K562 (cell line): Measurements from ENCODE around the gene CERS6. TPM values are rescaled to one million over a fixed set of nuclear protein-coding genes. Genes with fewer than 3 reads are reported as not detected.

Experiments
- CC2D1A ChIP-seq: fragments of 450-650 bp; IDR thresholded peaks from 2 replicates; pipeline ENCODE4 v1.6.1; 2017; ENCODE audit warnings: mild to moderate bottlenecking
- FOXJ2 ChIP-seq: fragments of 200-800 bp; sonication (Bioruptor generic); IDR thresholded peaks from 2 replicates; pipeline ENCODE4 v1.6.1; 2016; ENCODE audit warnings: missing genetic modification characterization, missing compliant biosample characterization
- HDAC2 ChIP-seq: fragments of 450-650 bp; IDR thresholded peaks from 2 replicates; pipeline ENCODE4 v1.6.1; 2016; ENCODE audit warnings: mild to moderate bottlenecking
- ID3 ChIP-seq, 2 experiments: fragments of 250-450 bp in 1 of 2; fragments of 450-650 bp in 1 of 2; sonication (Bioruptor Pico) in 1 of 2; IDR thresholded peaks; 2 replicates each; pipeline versions ENCODE4 v1.6.1 to v1.8.0; 2016 to 2021; ENCODE audit warnings: mild to moderate bottlenecking in 2 of 2, moderate library complexity in 2 of 2, missing compliant biosample characterization in 1 of 2, missing genetic modification characterization in 1 of 2
- JUN ChIP-seq, 2 experiments: sonication (generic) in 1 of 2; formaldehyde crosslinking in 1 of 2; IDR thresholded peaks; 2 replicates each; pipeline versions ENCODE4 v1.6.1 to v1.8.0; 2012 to 2022; ENCODE audit warnings: borderline replicate concordance in 2 of 2, mild to moderate bottlenecking in 2 of 2, improper control_type of control experiment in 1 of 2, low read depth in 1 of 2, low read length in 1 of 2, missing genetic modification reagents in 1 of 2
- MGA ChIP-seq: fragments of 450-650 bp; IDR thresholded peaks from 2 replicates; pipeline ENCODE4 v1.6.1; 2016; ENCODE audit warnings: mild to moderate bottlenecking, moderate library complexity
- RBFOX2 ChIP-seq: fragments of 200-400 bp; formaldehyde crosslinking; IDR thresholded peaks from 2 replicates; pipeline ENCODE4 v1.6.1; 2017; ENCODE audit warnings: low read depth, mild to moderate bottlenecking, low read length, moderate library complexity
- TGIF2 ChIP-seq: sonication (generic); formaldehyde crosslinking; IDR thresholded peaks from 2 replicates; pipeline ENCODE4 v1.8.1; 2022; ENCODE audit warnings: mild to moderate bottlenecking, missing genetic modification reagents, moderate library complexity
- THRB ChIP-seq: fragments of 450-650 bp; formaldehyde crosslinking; conservative IDR thresholded peaks from 2 replicates; pipeline ENCODE4 v1.4.0; 2022; ENCODE audit warnings: mild to moderate bottlenecking, missing genetic modification characterization
- XRCC3 ChIP-seq: fragments of 450-650 bp; IDR thresholded peaks from 2 replicates; pipeline ENCODE4 v1.6.1; 2017; ENCODE audit warnings: mild to moderate bottlenecking, moderate library complexity
- ZC3H11A ChIP-seq: IDR thresholded peaks from 2 replicates; pipeline ENCODE4 v1.6.1; 2012; ENCODE audit warnings: low read depth, low read length, improper control_type of control experiment
- ZFX ChIP-seq: sonication (generic); formaldehyde crosslinking; IDR thresholded peaks from 2 replicates; pipeline ENCODE4 v1.8.0; 2022; ENCODE audit warnings: mild to moderate bottlenecking, missing genetic modification reagents, moderate library complexity
- ZNF436 ChIP-seq: fragments of 250-450, 450-650 bp; sonication (Bioruptor Pico); formaldehyde crosslinking; IDR thresholded peaks from 2 replicates; pipeline ENCODE4 v1.7.0; 2020; ENCODE audit warnings: mild to moderate bottlenecking
- ZNF586 ChIP-seq: fragments of 450-650 bp; formaldehyde crosslinking; conservative IDR thresholded peaks from 2 replicates; pipeline ENCODE4 v1.4.0; 2020; ENCODE audit warnings: mild to moderate bottlenecking, moderate library complexity
- polyA plus RNA-seq, 8 experiments: library from polyadenylated mRNA; depleted of rRNA in 4 of 8; stranded (reverse) in 5 of 8; unstranded in 3 of 8; fragments of >200 nt; fragmentation: Nextera tagmentation in 2 of 8; fragmentation: Illumina TruSeq in 1 of 8; extraction: Ambion mirVana in 2 of 8; extraction: Trizol in 1 of 8; gene quantifications; 2 replicates each; pipeline versions ENCODE4 v1.2.1 to v1.2.3, GENCODE V29; 2011 to 2014; ENCODE audit warnings: inconsistent platforms in 1 of 8, missing spikeins in 1 of 8
- total RNA-seq, 7 experiments: library from RNA; depleted of rRNA in 6 of 7; stranded (reverse); fragments of >200 nt in 6 of 7; fragmentation: Illumina TruSeq in 2 of 7; extraction: Trizol in 2 of 7; gene quantifications; 2 replicates each; pipeline versions ENCODE4 v1.2.1 to v1.2.3, GENCODE V29; 2011 to 2021; ENCODE audit warnings: low replicate concordance in 1 of 7

CERS6 gene
- total and polyA plus RNA-seq, 9 of the 15 experiments (the other 6 are each of a cell fraction or from before 2014, with no cell fraction given) = 1.6 to 13.6 (median 11.4) TPM

GRCh38 chr2:168796583-168797285 lies 340.7 kb downstream of the CERS6 start (continued):
- 0 out of 2 replicates have a peak, but pooled peaks have one; percentile 16 for TF ChIP-seq MGA
- TF ChIP-seq THRB (CRISPR knock-in tag) = 0 out of 2 replicates have a peak, but pooled peaks have one; percentile 6
- TF ChIP-seq CC2D1A = peak; percentile 49
- TF ChIP-seq XRCC3 = no peak
- TF ChIP-seq ZNF586 = no peak
- no peak for TF ChIP-seq ZC3H11A
- peak; percentile 17; the same call in 1 of the 2 replicates for TF ChIP-seq HDAC2
- TF ChIP-seq FOXJ2 (tag) = peak; percentile 84; the same call in 1 of the 2 replicates
- no peak for TF ChIP-seq ZNF436
- no peak for TF ChIP-seq ID3 (CRISPR knock-in tag; IDR thresholded peaks at IDR 0.05)
- peak; percentile 53 for TF ChIP-seq ID3 (tag; IDR thresholded peaks at IDR 0.05)
- no peak for TF ChIP-seq JUN (IDR thresholded peaks at IDR 0.05; ENCODE audit: borderline replicate concordance, low read depth, low read length)
- no peak for TF ChIP-seq JUN (CRISPR knock-in tag; IDR thresholded peaks at IDR 0.05; ENCODE audit: borderline replicate concordance)
- 0 out of 2 replicates have a peak, but pooled peaks have one; percentile 25 for TF ChIP-seq RBFOX2
- TF ChIP-seq ZFX = peak; percentile 86
- no peak for TF ChIP-seq TGIF2 (CRISPR knock-in tag)
